Naive B cell (primary cell): ENCODE measurements around the gene BRPF3. TPM values are rescaled to one million over a fixed set of nuclear protein-coding genes. Genes with fewer than 3 reads are reported as not detected.

Experiments used
- ATAC-seq, 2 donors: fragments of 150-1000 bp; cut with Tn5 transposase; 2 replicates each; pipeline ENCODE4 v1.10.0; 2021; ENCODE audit warnings: low read depth in 2 of 2, mild to moderate bottlenecking in 2 of 2, moderate library complexity in 2 of 2
- DNase-seq: peaks from one replicate; pipeline ENCODE4 v3.0.0; 2022
- H3K27ac Mint-ChIP-seq, 6 donors: one replicate each; pipeline ENCODE4 v1.8.0; 2020 to 2022; ENCODE audit warnings: mild to moderate bottlenecking in 6 of 6, mixed read lengths in 6 of 6, moderate library complexity in 5 of 6, inconsistent platforms in 2 of 6
- H3K27me3 Mint-ChIP-seq, 3 donors: one replicate each; pipeline ENCODE4 v1.8.0; 2021 to 2022; ENCODE audit warnings: mixed read lengths in 3 of 3, mild to moderate bottlenecking in 1 of 3
- H3K36me3 Mint-ChIP-seq, 2 donors: one replicate each; pipeline ENCODE4 v1.8.0; 2020 to 2022; ENCODE audit warnings: mixed read lengths in 2 of 2, inconsistent platforms in 1 of 2, mild to moderate bottlenecking in 1 of 2
- H3K4me1 Mint-ChIP-seq, 3 donors: one replicate each; pipeline ENCODE4 v1.8.0; 2020 to 2022; ENCODE audit warnings: mixed read lengths in 3 of 3, inconsistent platforms in 1 of 3, mild to moderate bottlenecking in 1 of 3, moderate library complexity in 1 of 3
- H3K4me3 Mint-ChIP-seq, 8 donors: one replicate each; pipeline ENCODE4 v1.8.0; 2020 to 2022; ENCODE audit warnings: mild to moderate bottlenecking in 8 of 8, mixed read lengths in 8 of 8, moderate library complexity in 8 of 8, inconsistent platforms in 2 of 8
- H3K9me3 Mint-ChIP-seq, 7 donors: one replicate each; pipeline ENCODE4 v1.8.0; 2020 to 2022; ENCODE audit warnings: mixed read lengths in 7 of 7, mild to moderate bottlenecking in 5 of 7, inconsistent platforms in 2 of 7, moderate library complexity in 1 of 7
- polyA plus RNA-seq, 6 donors: library from polyadenylated mRNA; unstranded; fragments of 300-500 nt; fragmentation: Illumina TruSeq; gene quantifications; one replicate each; pipeline ENCODE4 v1.2.3, GENCODE V29; 2021; ENCODE audit warnings: low read depth in 6 of 6

BRPF3 gene
- polyA plus RNA-seq, 6 donors from 2014 or later, result 4.8 to 13.4 (median 5.8) TPM

GRCh38 chr6:36180126-36180525 is 16.4 kb upstream of the BRPF3 start:
- Mint-ChIP-seq H3K4me1 (no peaks in the 10 kb centered on the region), H3K27ac (no peak overlapping the region), H3K9me3 (peaks cover 16 to 43% (median 25%) of the 10 kb centered on the region in 7 donors), H3K27me3 (no peaks in the 10 kb centered on the region), H3K36me3 (peaks cover 34 to 36% of the 10 kb centered on the region in 2 donors), H3K4me3 (no peak overlapping the region)
- no peak for ATAC-seq
- no peak for DNase-seq

- no peak overlapping the region for H3K4me3 Mint-ChIP-seq
- no peak for ATAC-seq
- peaks cover 20 to 21% of the 10 kb centered on the region in 2 donors for H3K36me3 Mint-ChIP-seq
- H3K4me1 Mint-ChIP-seq, result no peaks in the 10 kb centered on the region
- H3K27ac Mint-ChIP-seq, result peak overlapping the region in 1 of 6 donors; percentile 59
- peaks cover 5 to 21% (median 11%) of the 10 kb centered on the region in 7 donors for H3K9me3 Mint-ChIP-seq
- H3K27me3 Mint-ChIP-seq, result no peaks in the 10 kb centered on the region
- no peak for DNase-seq
Measured at GRCh38 chr6:36184311-36184710, 12.2 kb upstream of the BRPF3 start.

- ATAC-seq, result no peak
- no peak for DNase-seq
- H3K9me3 Mint-ChIP-seq, result peaks cover 3 to 14% (median 6%) of the 10 kb centered on the region in 7 donors
- H3K4me1 Mint-ChIP-seq, result no peaks in the 10 kb centered on the region
- peaks cover 7 to 16% of the 10 kb centered on the region in 2 donors for H3K36me3 Mint-ChIP-seq
- no peaks in the 10 kb centered on the region for H3K27me3 Mint-ChIP-seq
- H3K4me3 Mint-ChIP-seq, result no peak overlapping the region
- H3K27ac Mint-ChIP-seq, result no peak overlapping the region
Measured at GRCh38 chr6:36186199-36186598, 10.3 kb upstream of the BRPF3 start.

- Mint-ChIP-seq H3K9me3 (peaks cover under 1 to 10% (median 6%) of the 10 kb centered on the region in 7 donors), H3K4me1 (no peaks in the 10 kb centered on the region), H3K27ac (peak overlapping the region in 2 of 6 donors; percentile 3 to 52), H3K27me3 (no peaks in the 10 kb centered on the region), H3K4me3 (no peak overlapping the region), H3K36me3 (peaks cover 5 to 9% of the 10 kb centered on the region in 2 donors)
- ATAC-seq, result no peak
- no peak for DNase-seq
Measured at GRCh38 chr6:36187446-36187845, 9.1 kb upstream of the BRPF3 start.

- DNase-seq (no peak), ATAC-seq (peak in 1 of 2 donors; percentile 7)
- Mint-ChIP-seq H3K4me3 (peak overlapping the region; percentile 79 to 94 (median 90)), H3K9me3 (no peaks in the 10 kb centered on the region), H3K27ac (peak overlapping the region; percentile 81 to 94 (median 90)), H3K4me1 (peaks cover 19 to 25% (median 21%) of the 10 kb centered on the region in 3 donors), H3K36me3 (peaks cover 8 to 12% of the 10 kb centered on the region in 2 donors), H3K27me3 (no peaks in the 10 kb centered on the region)
Measured at GRCh38 chr6:36195471-36196112, 952 bp upstream of the BRPF3 start.

GRCh38 chr6:36196880-36197548 is 470 bp downstream of the BRPF3 start:
- peak overlapping the region; percentile 86 to 96 (median 93) for H3K4me3 Mint-ChIP-seq
- peaks cover 28 to 36% (median 29%) of the 10 kb centered on the region in 3 donors for H3K4me1 Mint-ChIP-seq
- H3K36me3 Mint-ChIP-seq, result peaks cover 18 to 24% of the 10 kb centered on the region in 2 donors
- peak overlapping the region; percentile 88 to 95 (median 92) for H3K27ac Mint-ChIP-seq
- DNase-seq, result peak; percentile 98
- no peaks in the 10 kb centered on the region for H3K9me3 Mint-ChIP-seq
- peak; percentile 83 for ATAC-seq
- no peaks in the 10 kb centered on the region for H3K27me3 Mint-ChIP-seq

- DNase-seq (no peak), ATAC-seq (no peak)
- Mint-ChIP-seq H3K4me1 (peaks cover 35 to 42% (median 37%) of the 10 kb centered on the region in 3 donors), H3K36me3 (peaks cover 22 to 24% of the 10 kb centered on the region in 2 donors), H3K4me3 (peak overlapping the region; percentile 86 to 96 (median 93)), H3K27ac (peak overlapping the region; percentile 88 to 95 (median 92)), H3K27me3 (no peaks in the 10 kb centered on the region), H3K9me3 (no peaks in the 10 kb centered on the region)
Measured at GRCh38 chr6:36197739-36198221, 1.2 kb downstream of the BRPF3 start.

GRCh38 chr6:36198986-36199385 is 2.4 kb downstream of the BRPF3 start:
- peak overlapping the region in 1 of 6 donors; percentile 49 for H3K27ac Mint-ChIP-seq
- no peaks in the 10 kb centered on the region for H3K9me3 Mint-ChIP-seq
- no peaks in the 10 kb centered on the region for H3K27me3 Mint-ChIP-seq
- H3K4me3 Mint-ChIP-seq, result peak overlapping the region in 3 of 8 donors; percentile 0 to 70 (median 4)
- H3K36me3 Mint-ChIP-seq, result peaks cover 24 to 31% of the 10 kb centered on the region in 2 donors
- H3K4me1 Mint-ChIP-seq, result peaks cover 45 to 54% (median 49%) of the 10 kb centered on the region in 3 donors
- no peak for DNase-seq
- ATAC-seq, result no peak

- Mint-ChIP-seq H3K36me3 (peaks cover 27 to 39% of the 10 kb centered on the region in 2 donors), H3K4me1 (peaks cover 51 to 64% (median 53%) of the 10 kb centered on the region in 3 donors), H3K27ac (peak overlapping the region in 1 of 6 donors; percentile 32), H3K4me3 (peak overlapping the region in 2 of 8 donors; percentile 0 to 67), H3K27me3 (no peaks in the 10 kb centered on the region), H3K9me3 (no peaks in the 10 kb centered on the region)
- DNase-seq (no peak), ATAC-seq (no peak)
Measured at GRCh38 chr6:36200154-36200891, 3.8 kb downstream of the BRPF3 start.

GRCh38 chr6:36200998-36201596 is 4.6 kb downstream of the BRPF3 start:
- peaks cover 35 to 46% of the 10 kb centered on the region in 2 donors for H3K36me3 Mint-ChIP-seq
- no peaks in the 10 kb centered on the region for H3K9me3 Mint-ChIP-seq
- H3K4me1 Mint-ChIP-seq, result peaks cover 56 to 58% (median 56%) of the 10 kb centered on the region in 3 donors
- no peaks in the 10 kb centered on the region for H3K27me3 Mint-ChIP-seq
- DNase-seq, result no peak
- peak overlapping the region in 1 of 8 donors; percentile 68 for H3K4me3 Mint-ChIP-seq
- ATAC-seq, result no peak
- peak overlapping the region in 2 of 6 donors; percentile 47 to 71 for H3K27ac Mint-ChIP-seq

- peaks cover 58 to 61% (median 59%) of the 10 kb centered on the region in 3 donors for H3K4me1 Mint-ChIP-seq
- peak overlapping the region in 1 of 6 donors; percentile 71 for H3K27ac Mint-ChIP-seq
- ATAC-seq, result no peak
Measured at GRCh38 chr6:36201612-36202011, 5.1 kb downstream of the BRPF3 start.

GRCh38 chr6:36202101-36202500 is 5.6 kb downstream of the BRPF3 start:
- H3K36me3 Mint-ChIP-seq, result peaks cover 44 to 53% of the 10 kb centered on the region in 2 donors
- peak overlapping the region in 1 of 6 donors; percentile 69 for H3K27ac Mint-ChIP-seq
- H3K9me3 Mint-ChIP-seq, result no peaks in the 10 kb centered on the region
- H3K4me3 Mint-ChIP-seq, result no peak overlapping the region
- no peaks in the 10 kb centered on the region for H3K27me3 Mint-ChIP-seq
- ATAC-seq (no peak), DNase-seq (no peak)
- peaks cover 57 to 66% (median 61%) of the 10 kb centered on the region in 3 donors for H3K4me1 Mint-ChIP-seq

More at GRCh38 chr6:36201612-36202011, 5.1 kb downstream of the BRPF3 start:
- peaks cover 40 to 52% of the 10 kb centered on the region in 2 donors for H3K36me3 Mint-ChIP-seq
- H3K4me3 Mint-ChIP-seq, result peak overlapping the region in 1 of 8 donors; percentile 9
- H3K9me3 Mint-ChIP-seq, result no peaks in the 10 kb centered on the region
- DNase-seq, result no peak
- no peaks in the 10 kb centered on the region for H3K27me3 Mint-ChIP-seq
